ENCODE data around the gene PCOLCE2.

- TF ChIP-seq CTCF (optimal IDR thresholded peaks at IDR 0.05 in 1 of 3, IDR thresholded peaks at IDR 0.05 in 1 of 3, conservative IDR thresholded peaks at IDR 0.05 in 1 of 3; ENCODE audit: extremely low read depth in 1 of 3, insufficient read depth in 2 of 3, low read length in 3 of 3) = peak in 2 of 3 experiments; percentile 8 to 24
- no peak for TF ChIP-seq EZH2 (IDR thresholded peaks at IDR 0.05; ENCODE audit: low read length)
Observed at GRCh38 chr3:142853270-142854168, 35.4 kb downstream of the PCOLCE2 start.
